ENCODE results near the gene WWOX. TPM values are rescaled to one million over a fixed set of nuclear protein-coding genes. Genes with fewer than 3 reads are reported as not detected.

WWOX gene
- total RNA-seq, 1 donor from 2014 or later = 29.6 TPM

DNA sequence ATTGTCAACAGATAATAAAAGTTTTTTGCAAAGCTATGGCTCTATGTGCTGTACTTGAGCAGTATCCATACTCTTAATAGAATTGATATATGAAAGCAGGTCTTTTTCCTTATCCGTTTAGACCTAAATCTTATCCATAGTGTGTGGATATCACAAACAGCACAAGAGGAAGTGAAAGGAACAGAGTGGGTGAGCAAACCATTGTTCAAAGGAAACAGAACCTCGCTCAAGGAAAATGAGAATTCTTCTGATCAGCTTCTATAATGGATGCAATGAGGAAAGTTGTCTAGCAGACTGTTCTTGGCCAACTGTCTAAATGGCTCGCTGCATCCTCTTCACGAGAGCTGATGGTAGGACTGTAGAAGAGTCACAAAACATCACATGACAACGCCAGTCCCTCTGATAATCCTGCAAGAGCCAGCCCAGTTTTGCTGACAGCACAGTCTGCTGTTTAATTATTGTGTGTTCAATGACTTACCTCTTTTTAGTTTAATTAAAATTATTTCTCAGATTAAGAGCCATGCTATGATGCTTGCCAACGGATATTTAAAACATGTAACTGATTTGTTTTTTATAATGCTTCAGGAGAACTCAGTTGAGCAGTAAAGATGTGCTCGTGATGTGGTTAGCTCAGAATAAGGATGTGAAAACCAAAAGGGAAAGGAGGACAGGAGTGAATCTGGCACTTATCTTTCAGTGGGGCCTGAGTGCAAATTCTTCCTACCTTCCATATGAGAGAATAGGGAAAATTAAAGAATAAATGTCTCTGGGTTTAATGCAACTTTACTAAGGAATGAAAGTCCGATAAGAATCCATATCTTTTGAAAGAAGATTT lies 38.5 kb downstream of the WWOX start:
- DNase-seq (ENCODE audit: low read depth) = no peak
- TF ChIP-seq, protein P1, sequence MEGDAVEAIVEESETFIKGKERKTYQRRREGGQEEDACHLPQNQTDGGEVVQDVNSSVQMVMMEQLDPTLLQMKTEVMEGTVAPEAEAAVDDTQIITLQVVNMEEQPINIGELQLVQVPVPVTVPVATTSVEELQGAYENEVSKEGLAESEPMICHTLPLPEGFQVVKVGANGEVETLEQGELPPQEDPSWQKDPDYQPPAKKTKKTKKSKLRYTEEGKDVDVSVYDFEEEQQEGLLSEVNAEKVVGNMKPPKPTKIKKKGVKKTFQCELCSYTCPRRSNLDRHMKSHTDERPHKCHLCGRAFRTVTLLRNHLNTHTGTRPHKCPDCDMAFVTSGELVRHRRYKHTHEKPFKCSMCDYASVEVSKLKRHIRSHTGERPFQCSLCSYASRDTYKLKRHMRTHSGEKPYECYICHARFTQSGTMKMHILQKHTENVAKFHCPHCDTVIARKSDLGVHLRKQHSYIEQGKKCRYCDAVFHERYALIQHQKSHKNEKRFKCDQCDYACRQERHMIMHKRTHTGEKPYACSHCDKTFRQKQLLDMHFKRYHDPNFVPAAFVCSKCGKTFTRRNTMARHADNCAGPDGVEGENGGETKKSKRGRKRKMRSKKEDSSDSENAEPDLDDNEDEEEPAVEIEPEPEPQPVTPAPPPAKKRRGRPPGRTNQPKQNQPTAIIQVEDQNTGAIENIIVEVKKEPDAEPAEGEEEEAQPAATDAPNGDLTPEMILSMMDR (conservative IDR thresholded peaks at IDR 0.05; ENCODE audit: low read depth, low read length) = no peak
- no peak overlapping the region for H3K4me3 ChIP-seq (ENCODE audit: low read depth, low read length)

DNA sequence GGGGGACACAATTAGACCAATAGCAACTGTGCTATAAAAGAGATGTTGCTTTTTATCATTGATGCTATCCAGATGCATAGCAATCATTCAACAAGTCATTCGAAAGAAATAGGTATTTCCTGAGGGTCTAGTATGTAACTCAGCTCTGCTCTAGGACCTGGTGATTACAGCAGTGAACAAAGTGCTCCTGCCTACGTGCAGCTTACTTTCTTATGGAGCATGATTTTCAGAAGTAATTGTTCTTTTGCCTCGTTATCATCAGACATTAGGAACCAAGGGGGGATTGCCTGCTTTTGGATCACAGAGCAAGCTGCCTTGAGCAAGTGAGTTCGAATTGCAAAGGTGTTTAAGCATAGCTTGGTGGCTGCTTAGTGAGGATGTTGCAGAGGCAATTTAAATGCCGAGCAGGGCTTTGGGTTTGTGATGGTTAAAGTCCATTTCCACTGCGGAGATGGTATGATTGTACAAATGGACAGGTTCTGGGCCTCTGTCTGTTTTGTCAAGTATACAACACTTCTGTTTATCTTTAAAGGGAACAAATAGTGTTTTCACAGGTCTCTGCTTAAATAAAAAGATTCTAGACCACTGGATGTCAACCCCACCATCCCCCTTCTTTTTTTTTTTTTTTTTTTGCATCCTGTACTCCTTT lies 41.5 kb downstream of the WWOX start:
- no peak for DNase-seq (ENCODE audit: low read depth)
- TF ChIP-seq, protein P1 (conservative IDR thresholded peaks at IDR 0.05; ENCODE audit: low read depth, low read length) = no peak
- H3K4me3 ChIP-seq (ENCODE audit: low read depth, low read length) = no peak overlapping the region

DNA sequence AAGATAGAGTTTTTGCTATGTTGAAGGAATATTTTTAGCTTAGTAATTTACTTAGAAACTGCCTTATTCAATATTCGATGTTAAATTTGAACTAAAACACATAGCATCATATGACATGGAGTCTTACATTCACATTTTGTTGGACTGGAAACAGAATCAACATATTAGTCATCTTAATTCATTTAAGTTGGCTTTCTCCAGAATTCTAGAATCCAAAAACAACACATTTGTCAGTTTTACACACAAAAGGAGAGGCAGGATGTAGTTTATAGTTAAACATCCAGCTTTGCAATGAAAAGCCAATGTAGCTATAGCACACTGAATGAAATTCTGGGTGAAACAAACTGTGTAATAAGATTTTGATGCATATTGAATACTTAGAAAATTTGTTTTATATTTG lies 43.3 kb downstream of the WWOX start:
- DNase-seq (ENCODE audit: low read depth) = no peak
- no peak overlapping the region for H3K4me3 ChIP-seq (ENCODE audit: low read depth, low read length)
- TF ChIP-seq, protein P1 (conservative IDR thresholded peaks at IDR 0.05; ENCODE audit: low read depth, low read length) = no peak

DNA sequence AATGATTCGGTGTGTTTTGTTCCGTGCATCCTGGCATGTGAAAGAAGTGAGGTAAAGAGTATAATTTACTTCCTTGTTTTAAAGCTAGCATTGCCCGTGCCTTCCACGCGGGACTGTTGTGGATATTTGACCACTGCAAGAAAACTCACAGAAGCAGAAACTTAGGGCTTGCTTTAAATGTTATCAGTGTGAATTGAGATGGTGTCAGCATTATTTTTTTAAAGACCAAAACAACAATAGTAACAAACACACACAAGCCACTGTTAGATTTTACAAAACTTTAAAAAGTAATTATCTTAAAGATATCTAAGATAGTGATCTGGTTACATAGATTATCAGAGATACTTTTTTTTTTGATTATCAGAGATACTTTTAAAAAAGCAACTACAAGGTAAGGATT lies 47.4 kb downstream of the WWOX start:
- DNase-seq (ENCODE audit: low read depth) = no peak
- no peak overlapping the region for H3K4me3 ChIP-seq (ENCODE audit: low read depth, low read length)
- TF ChIP-seq, protein P1 (conservative IDR thresholded peaks at IDR 0.05; ENCODE audit: low read depth, low read length) = no peak

DNA sequence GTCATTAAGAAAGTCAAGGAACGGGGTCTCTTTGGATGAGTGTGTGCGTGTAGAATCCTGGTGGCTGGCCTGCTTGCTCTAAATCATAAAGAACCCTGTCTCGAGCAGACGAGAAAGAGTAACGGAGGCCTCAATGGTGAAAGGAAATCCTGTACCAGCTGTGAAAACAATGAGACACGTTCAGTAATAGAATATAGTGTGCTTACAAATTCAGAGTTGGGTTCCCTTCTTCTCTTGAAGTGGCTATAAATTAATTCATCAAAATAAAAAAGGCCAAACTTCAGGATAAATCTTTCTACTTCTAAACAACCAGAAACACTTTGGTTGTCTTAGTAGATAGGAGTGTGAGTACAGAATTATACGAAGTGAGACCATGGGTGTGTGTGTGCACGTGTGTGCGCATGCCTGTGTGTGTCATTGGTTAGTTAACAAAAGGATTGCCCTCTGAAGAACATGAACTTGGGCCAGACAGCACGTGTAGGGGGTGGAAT lies 48.5 kb downstream of the WWOX start:
- TF ChIP-seq, protein P1 (conservative IDR thresholded peaks at IDR 0.05; ENCODE audit: low read depth, low read length) = no peak
- DNase-seq (ENCODE audit: low read depth) = no peak
- no peak overlapping the region for H3K4me3 ChIP-seq (ENCODE audit: low read depth, low read length)

DNA sequence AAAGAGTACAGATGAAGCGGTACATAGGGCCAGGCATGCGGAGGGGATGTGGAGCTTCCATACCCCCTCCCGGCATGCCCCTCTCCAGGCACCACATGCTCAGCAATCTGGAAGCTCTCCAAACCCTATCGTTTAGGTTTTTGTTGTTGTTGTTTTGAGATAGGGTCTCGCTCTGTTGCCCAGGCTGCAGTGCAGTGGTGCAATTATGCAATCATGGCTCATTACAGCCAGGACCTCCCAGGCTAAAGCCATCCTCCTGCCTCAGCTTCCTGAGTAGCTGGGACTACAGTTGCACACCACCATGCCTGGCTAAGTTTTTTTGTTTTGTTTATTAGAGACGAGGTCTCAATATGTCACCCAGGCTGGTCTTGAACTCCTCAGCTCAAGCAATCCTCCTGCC lies 50.8 kb downstream of the WWOX start:
- H3K4me3 ChIP-seq (ENCODE audit: low read depth, low read length) = no peak overlapping the region
- TF ChIP-seq, protein P1 (conservative IDR thresholded peaks at IDR 0.05; ENCODE audit: low read depth, low read length) = no peak
- DNase-seq (ENCODE audit: low read depth) = no peak

Data from epithelial cell of proximal tubule (primary cell).